ENCODE measurements around the gene NLGN1. TPM values are rescaled to one million over a fixed set of nuclear protein-coding genes. Genes with fewer than 3 reads are reported as not detected.

The NLGN1 gene
- total RNA-seq, 1 experiment from 2014 or later, result not detected

DNA sequence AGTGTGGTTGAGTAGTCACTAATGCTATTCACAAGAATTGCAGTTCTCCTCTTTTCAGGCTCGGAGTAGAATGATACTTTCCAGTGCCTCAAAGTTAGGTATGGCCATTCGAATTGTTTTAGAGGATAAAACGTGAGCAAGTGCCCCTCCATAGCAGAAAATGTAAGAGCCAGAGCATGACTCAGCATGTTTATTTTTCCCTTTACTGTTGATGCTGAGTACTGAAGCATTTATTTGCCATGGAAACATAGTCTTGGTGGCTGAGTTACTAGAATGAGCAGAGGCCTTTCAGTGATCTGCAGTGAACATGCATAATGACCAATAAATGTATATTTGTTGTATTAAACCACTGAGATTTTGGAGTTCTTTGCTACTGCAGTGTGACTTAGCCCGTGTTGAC, 540.6 kb downstream of the NLGN1 start (continued):
- TF ChIP-seq, protein P1, sequence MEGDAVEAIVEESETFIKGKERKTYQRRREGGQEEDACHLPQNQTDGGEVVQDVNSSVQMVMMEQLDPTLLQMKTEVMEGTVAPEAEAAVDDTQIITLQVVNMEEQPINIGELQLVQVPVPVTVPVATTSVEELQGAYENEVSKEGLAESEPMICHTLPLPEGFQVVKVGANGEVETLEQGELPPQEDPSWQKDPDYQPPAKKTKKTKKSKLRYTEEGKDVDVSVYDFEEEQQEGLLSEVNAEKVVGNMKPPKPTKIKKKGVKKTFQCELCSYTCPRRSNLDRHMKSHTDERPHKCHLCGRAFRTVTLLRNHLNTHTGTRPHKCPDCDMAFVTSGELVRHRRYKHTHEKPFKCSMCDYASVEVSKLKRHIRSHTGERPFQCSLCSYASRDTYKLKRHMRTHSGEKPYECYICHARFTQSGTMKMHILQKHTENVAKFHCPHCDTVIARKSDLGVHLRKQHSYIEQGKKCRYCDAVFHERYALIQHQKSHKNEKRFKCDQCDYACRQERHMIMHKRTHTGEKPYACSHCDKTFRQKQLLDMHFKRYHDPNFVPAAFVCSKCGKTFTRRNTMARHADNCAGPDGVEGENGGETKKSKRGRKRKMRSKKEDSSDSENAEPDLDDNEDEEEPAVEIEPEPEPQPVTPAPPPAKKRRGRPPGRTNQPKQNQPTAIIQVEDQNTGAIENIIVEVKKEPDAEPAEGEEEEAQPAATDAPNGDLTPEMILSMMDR (IDR thresholded peaks at IDR 0.05 in 2 of 3, conservative IDR thresholded peaks at IDR 0.05 in 1 of 3; ENCODE audit: borderline replicate concordance in 1 of 3, insufficient read depth in 1 of 3, low read depth in 2 of 3, low read length in 2 of 3), result no peak

DNA sequence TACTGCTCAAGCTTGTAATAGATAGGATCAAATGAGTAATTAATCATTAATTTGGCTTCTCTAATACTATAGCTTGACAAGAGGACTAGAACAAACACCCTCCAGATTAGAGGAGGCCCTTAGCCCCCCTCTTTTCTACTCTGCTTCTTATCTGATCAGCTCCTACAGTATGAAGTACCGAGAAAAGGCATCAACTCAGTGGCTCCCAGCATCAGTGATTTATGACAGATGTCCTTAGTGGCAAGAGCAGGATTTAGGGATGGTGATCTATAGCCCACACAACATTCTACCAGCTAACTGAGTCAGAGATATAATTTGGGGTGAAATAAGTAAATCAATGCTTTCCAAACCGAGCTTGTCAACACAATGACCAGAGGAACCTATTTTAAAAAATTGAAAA, 541.1 kb downstream of the NLGN1 start:
- intact Hi-C loops (cut with micrococcal nuclease), result no loop called here
- POLR2A ChIA-PET, result no interaction called here

More for the DNA sequence above, 541.1 kb downstream of the NLGN1 start:
- Histone ChIP-seq H3K36me3 (ENCODE audit: control insufficient read depth in 1 of 2, insufficient read depth in 2 of 2, low read length in 2 of 2) (no peaks in the 10 kb centered on the region), H2AFZ (ENCODE audit: low read depth, low read length, poor library complexity, severe bottlenecking) (peak overlapping the region; percentile 89), H4K20me1 (ENCODE audit: insufficient read depth) (no peaks in the 10 kb centered on the region), H3K9me2 (ENCODE audit: insufficient read depth) (no peaks in the 10 kb centered on the region), H3K9ac (ENCODE audit: low read length) (no peak overlapping the region), H3K4me2 (ENCODE audit: low read length) (no peak overlapping the region), H3K4me1 (ENCODE audit: control insufficient read depth in 1 of 2, insufficient read depth in 2 of 2, low read length in 2 of 2) (peaks cover 0 to 5% of the 10 kb centered on the region in 2 experiments; a peak in 1 of 4 replicates), H3K4me3 (replicated peaks in 1 of 2; ENCODE audit: low read depth in 1 of 2, low read length in 2 of 2) (no peak overlapping the region), H3K27me3 (ENCODE audit: insufficient read depth, low read length) (no peaks in the 10 kb centered on the region), H3K9me3 (ENCODE audit: control insufficient read depth in 1 of 2, insufficient read depth in 1 of 2, low read depth in 1 of 2, low read length in 2 of 2) (no peaks in the 10 kb centered on the region), H3K27ac (ENCODE audit: low read depth, low read length) (no peak overlapping the region), H3K79me2 (ENCODE audit: insufficient read depth, low read length) (no peaks in the 10 kb centered on the region)
- TF ChIP-seq SRF (IDR thresholded peaks at IDR 0.05; ENCODE audit: low read depth), result no peak
- no peak for TF ChIP-seq TCF7L2 (IDR thresholded peaks at IDR 0.05; ENCODE audit: borderline replicate concordance, extremely low read depth, insufficient read depth, insufficient read length)
- TF ChIP-seq, protein P2, sequence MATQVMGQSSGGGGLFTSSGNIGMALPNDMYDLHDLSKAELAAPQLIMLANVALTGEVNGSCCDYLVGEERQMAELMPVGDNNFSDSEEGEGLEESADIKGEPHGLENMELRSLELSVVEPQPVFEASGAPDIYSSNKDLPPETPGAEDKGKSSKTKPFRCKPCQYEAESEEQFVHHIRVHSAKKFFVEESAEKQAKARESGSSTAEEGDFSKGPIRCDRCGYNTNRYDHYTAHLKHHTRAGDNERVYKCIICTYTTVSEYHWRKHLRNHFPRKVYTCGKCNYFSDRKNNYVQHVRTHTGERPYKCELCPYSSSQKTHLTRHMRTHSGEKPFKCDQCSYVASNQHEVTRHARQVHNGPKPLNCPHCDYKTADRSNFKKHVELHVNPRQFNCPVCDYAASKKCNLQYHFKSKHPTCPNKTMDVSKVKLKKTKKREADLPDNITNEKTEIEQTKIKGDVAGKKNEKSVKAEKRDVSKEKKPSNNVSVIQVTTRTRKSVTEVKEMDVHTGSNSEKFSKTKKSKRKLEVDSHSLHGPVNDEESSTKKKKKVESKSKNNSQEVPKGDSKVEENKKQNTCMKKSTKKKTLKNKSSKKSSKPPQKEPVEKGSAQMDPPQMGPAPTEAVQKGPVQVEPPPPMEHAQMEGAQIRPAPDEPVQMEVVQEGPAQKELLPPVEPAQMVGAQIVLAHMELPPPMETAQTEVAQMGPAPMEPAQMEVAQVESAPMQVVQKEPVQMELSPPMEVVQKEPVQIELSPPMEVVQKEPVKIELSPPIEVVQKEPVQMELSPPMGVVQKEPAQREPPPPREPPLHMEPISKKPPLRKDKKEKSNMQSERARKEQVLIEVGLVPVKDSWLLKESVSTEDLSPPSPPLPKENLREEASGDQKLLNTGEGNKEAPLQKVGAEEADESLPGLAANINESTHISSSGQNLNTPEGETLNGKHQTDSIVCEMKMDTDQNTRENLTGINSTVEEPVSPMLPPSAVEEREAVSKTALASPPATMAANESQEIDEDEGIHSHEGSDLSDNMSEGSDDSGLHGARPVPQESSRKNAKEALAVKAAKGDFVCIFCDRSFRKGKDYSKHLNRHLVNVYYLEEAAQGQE (IDR thresholded peaks at IDR 0.05; ENCODE audit: low read depth), result no peak
- TF ChIP-seq EGR1 (IDR thresholded peaks at IDR 0.05; ENCODE audit: low read depth), result no peak
- TF ChIP-seq, protein P3, sequence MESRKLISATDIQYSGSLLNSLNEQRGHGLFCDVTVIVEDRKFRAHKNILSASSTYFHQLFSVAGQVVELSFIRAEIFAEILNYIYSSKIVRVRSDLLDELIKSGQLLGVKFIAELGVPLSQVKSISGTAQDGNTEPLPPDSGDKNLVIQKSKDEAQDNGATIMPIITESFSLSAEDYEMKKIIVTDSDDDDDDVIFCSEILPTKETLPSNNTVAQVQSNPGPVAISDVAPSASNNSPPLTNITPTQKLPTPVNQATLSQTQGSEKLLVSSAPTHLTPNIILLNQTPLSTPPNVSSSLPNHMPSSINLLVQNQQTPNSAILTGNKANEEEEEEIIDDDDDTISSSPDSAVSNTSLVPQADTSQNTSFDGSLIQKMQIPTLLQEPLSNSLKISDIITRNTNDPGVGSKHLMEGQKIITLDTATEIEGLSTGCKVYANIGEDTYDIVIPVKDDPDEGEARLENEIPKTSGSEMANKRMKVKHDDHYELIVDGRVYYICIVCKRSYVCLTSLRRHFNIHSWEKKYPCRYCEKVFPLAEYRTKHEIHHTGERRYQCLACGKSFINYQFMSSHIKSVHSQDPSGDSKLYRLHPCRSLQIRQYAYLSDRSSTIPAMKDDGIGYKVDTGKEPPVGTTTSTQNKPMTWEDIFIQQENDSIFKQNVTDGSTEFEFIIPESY (IDR thresholded peaks at IDR 0.05; ENCODE audit: extremely low read depth, insufficient replicate concordance, low read length), result no peak
- TF ChIP-seq CBX3 (IDR thresholded peaks at IDR 0.05; ENCODE audit: low read depth), result no peak
- no peak for TF ChIP-seq POLR2AphosphoS5 (IDR thresholded peaks at IDR 0.05; ENCODE audit: low read depth, low read length)
- TF ChIP-seq FOSL1 (IDR thresholded peaks at IDR 0.05; ENCODE audit: low read depth), result no peak
- TF ChIP-seq ELF1 (IDR thresholded peaks at IDR 0.05; ENCODE audit: borderline replicate concordance, low read depth), result no peak
- no peak for TF ChIP-seq JUND (IDR thresholded peaks at IDR 0.05)
- TF ChIP-seq, protein P4, sequence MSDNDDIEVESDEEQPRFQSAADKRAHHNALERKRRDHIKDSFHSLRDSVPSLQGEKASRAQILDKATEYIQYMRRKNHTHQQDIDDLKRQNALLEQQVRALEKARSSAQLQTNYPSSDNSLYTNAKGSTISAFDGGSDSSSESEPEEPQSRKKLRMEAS (IDR thresholded peaks at IDR 0.05), result no peak
- TF ChIP-seq RAD21 (IDR thresholded peaks at IDR 0.05; ENCODE audit: low read depth), result no peak
- no peak for TF ChIP-seq CEBPB (IDR thresholded peaks at IDR 0.05; ENCODE audit: low read depth)
- no peak for TF ChIP-seq POLR2A (IDR thresholded peaks at IDR 0.05; ENCODE audit: borderline replicate concordance, extremely low read depth, insufficient read depth, insufficient read length)
- RAD21 ChIA-PET (ENCODE audit: low non-redundant PET in 1 of 2, low total read pairs in 2 of 2, uncharacterized antibody in 2 of 2, unreplicated experiment in 2 of 2), result no interaction called here
- ATAC-seq, result no peak
- no peak for DNase-seq (ENCODE audit: low read depth, low spot score)
- no TSS peak for BruUV-seq (replicated peaks)
- CTCF ChIA-PET, result no interaction called here
